Dermis microvascular lymphatic vessel endothelial cell (primary cell): ENCODE results near the gene NOP14. TPM values are rescaled to one million over a fixed set of nuclear protein-coding genes. Genes with fewer than 3 reads are reported as not detected.
"Not testable (repeated sequence)": the region's sequence is repeated elsewhere in the genome, so short reads cannot be mapped to it uniquely, and the experiment has no call there.

Experiments used
- DNase-seq, 2 donors: peaks; one replicate each; pipeline versions ENCODE4 v3.0.0 to v3.0.0-alpha.2; 2010; ENCODE audit warnings: low read depth in 2 of 2
- total RNA-seq: library from RNA; depleted of rRNA; stranded (reverse); fragments of >200 nt; gene quantifications from 2 replicates; pipeline ENCODE4 v1.2.1, GENCODE V29; 2014

Gene NOP14
- total RNA-seq, 1 donor from 2014 or later, result 17.6 TPM

- no peak for DNase-seq
These were observed 20.5 kb downstream of the NOP14 start for GRCh38 chr4:2942532-2943363.

DNA sequence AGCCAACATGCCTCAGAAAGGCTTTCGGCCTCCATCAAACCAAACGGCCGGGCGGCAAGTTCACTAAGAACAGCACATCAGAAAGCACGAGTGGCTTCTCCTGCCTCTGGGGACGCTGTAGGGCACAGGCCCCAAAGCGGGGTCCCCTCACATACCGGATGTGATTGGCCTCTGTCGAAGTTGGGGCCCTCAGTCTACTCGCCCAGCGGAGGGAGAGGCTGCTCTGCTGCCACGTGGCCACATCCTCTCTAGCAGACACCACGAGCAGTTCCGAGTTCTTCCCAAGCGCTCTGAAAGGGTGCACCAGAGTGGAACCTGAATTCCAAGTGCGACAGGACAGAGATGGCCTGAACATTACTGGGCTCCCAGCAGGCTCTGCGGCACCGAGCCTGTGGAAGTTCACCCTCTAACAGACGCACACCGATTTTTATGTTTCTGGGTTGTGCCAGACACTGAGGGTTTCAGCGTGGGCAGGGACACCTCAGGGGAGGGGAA, 21.1 kb downstream of the NOP14 start:
- no peak for DNase-seq

- DNase-seq, result no peak
These were observed 21.8 kb downstream of the NOP14 start for GRCh38 chr4:2941138-2942036.

DNA sequence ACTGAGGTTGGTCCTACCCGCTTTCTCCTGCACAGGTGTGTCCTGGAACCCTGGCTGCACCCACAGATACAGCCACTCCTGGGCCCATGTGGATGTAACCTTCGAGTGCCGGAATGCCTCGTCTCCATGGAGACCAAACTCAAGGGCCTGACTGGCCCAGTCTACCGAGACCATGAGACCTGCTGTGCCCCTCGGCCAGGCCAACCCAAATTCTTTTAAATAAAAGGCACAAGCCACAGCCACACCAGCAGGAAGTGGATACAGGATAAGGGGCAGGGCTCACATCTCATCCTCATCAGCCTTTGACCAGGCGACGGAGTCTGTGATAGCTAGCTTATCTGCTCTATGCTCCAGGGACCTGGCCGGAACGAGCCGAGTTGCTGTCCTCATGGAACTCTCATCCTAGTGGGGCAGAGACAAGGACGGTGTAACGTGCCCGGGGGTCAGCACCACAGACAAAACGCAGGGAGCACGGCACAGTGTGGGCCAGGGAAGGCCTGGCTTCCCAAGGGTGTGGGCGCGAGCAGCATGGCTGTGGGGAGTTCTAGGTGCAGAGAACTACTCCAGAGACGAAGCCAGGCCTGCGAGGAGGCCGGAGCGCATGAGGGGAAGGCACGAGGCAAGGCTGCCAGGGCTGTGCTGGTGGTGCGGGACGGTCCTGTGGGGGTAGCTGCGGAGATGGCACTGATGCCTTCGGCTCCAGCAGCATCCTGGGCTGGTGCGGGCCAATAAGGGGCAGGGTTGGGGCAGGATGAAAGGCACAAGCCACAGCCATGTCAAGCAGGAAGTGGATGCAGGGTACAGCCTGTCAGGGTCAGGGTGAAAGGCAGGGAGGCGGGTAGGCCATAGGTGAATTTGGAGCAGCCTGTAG, 22.7 kb downstream of the NOP14 start:
- no peak for DNase-seq

- DNase-seq, result no peak
These were observed 23.6 kb downstream of the NOP14 start for GRCh38 chr4:2939383-2940243.

GRCh38 chr4:2938906-2939305, 24.3 kb downstream of the NOP14 start:
- no peak for DNase-seq

GRCh38 chr4:2938411-2938810, 24.8 kb downstream of the NOP14 start:
- not testable (repeated sequence) for DNase-seq

GRCh38 chr4:2937986-2938385, 25.2 kb downstream of the NOP14 start:
- no peak for DNase-seq

DNA sequence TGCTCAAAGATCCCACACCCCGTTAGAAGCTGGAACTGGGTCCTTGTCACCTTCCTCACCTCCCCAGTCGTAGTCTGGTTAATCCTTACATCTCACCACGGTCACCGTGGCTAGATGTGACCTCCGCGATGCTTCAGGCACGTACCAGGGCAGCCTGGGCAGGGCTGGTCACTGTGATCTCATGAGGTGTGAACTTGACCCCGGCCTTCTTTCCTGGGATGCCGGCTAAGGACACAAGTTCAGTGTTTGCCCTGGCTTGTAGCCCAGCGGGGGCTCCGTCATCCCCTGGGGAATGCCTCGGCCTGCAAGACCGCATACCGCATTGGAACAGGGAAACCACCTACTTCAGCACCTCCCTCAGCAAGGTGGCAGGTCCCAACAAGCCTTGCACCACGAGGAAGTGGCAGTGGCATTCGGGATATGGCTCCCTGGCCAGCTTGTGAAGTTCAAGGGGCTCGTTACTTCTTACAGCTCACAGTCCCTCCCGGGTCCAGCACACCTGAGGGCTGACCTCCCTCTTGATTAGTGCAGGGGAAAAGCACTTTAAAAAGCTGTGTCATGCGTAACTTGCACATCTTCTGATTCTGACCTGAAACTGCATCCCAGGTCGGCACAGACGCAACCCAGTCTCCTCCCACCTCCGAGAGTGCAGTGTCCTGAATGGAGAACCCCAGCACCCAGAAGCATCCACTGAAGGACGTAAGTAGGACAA, 25.9 kb downstream of the NOP14 start:
- no peak for DNase-seq

- DNase-seq, result no peak
These were observed 26.4 kb downstream of the NOP14 start for GRCh38 chr4:2936773-2937145.

GRCh38 chr4:2935762-2936743, 27.2 kb downstream of the NOP14 start:
- no peak for DNase-seq

DNA sequence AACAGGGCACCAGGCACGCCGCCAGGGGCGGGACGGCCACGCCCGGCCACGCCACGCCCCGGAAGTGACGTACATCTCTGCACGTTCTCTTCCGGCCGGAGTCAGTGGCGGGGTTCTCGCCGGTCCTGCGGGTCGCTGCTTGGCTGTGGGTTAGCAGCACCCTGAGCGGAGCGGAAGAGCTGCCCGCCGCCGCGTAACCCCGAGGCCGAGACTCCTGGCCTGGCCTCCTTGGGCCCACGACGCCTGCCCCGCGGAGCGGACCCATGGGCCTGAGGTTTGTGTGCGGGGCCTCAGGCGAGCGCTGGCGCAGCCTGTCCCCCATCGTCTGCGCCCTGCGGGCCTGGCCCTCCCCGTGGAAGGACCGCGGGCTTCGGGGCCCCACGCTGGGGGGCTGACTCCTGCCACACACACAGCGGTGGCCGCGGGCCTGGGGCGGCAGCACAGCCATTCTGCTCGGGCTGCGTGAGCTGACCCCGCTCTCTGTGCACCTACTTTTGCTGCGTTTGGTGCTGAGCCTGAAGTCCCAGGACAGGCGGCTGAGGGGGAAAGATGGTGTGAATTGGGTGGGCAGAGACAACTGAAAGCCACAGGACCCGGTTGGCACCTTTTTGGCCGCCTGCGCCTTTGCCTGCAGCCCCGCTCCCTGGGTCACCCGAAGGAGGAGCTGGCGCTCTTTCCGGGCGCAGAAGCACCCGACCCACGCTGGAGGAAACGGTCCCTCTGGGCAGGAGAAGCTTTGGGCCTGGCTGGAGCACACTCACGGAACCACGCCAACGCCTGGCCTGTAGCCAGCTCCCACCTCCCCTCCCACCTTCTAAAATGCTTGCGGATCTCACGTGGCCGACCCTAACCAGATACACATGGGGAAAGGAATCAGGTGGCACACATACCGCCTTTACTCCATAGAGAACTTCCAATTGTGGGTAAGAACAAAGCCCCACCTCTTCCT, 28.1 kb downstream of the NOP14 start:
- DNase-seq, result peak; percentile 74 to 90

DNA sequence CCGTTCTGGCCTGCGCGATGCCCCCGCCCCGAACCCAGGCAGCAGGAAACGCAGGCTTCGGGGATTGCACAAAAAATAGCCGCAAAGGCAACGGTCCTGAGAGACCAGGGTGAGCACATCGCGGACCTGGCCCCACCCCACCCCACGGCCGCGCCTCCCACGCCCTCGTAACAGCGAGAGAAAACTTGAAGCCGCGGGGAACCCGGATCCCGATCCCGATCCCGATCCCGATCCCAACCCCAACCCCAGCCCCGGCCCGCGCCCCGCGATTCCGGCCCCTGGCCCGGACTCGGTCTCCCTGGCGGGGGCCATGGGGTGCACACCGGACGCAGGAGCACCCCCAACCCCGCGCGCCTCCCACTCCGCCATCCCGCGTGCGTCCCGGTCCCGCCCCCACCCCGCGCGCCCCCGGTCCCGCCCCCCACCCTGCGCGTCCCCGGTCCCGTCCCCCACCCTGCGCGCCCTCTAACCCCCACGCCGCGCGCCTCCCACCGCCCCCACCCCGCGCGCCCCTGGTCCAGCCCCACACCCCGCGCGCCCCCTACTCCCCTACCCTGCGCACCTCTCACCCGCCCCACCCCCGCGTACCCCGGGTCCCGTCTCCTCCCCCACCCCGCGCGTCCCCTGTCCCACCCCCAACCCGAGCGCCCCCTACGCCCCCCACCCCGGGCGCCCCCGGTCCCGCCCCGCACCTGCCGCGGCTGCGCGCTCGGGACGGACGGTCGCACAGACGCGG, 29.0 kb downstream of the NOP14 start:
- DNase-seq, result peak in 1 of 2 donors; percentile 35

DNA sequence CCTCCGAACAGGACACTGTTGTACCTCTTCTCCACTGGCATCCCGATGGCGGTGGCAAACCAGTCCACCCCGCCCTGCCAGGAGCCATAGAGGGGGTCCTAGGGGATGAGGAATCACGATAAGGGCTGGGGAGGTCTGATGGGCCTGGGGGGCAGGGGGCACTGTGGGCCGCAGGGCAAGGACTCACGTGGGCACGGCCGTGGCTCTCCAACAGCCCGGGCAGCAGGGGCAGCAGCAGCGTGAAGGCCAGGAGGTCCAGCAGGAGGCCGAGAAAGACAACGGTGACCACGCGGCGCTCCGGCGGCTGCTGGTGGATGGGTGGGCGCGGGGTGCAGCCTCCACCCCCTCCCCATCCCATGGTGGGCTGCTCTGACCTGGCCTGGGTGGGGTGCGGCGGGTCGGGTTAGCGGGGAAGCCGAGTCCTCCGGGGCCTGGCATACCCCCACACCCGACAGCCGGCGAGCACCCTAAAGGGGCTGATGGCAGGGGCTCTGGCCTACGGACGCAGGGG, 29.6 kb downstream of the NOP14 start:
- DNase-seq, result no peak

DNA sequence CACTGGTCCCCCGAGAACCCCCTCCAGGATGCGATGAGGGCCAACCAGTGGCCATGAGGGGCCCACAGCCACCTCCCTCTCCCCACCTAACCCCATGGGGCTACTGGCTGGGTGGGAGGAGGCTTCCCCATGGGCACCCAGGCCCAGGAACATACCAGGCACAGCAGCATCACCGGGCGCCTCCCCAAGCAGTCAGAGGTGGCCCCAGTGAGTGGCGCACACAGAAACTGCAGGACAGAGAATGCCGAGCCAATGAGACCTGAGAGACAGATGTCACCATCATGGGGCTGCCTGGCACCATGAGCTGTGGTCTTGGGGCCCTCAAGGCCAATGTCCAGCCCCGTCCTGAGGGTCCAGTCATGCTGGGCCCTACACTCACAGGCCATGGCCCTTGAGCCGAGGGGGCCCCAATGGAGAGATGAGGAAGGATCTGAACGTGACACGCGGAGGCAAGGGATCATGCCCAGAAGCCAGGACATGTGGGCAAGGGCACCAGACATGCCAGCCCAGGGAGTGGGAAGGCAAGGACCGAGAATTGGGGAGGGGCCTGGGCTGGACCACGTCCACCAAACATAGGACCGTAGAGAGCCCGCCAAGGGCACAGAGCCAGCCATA, 30.1 kb downstream of the NOP14 start:
- DNase-seq, result no peak

DNA sequence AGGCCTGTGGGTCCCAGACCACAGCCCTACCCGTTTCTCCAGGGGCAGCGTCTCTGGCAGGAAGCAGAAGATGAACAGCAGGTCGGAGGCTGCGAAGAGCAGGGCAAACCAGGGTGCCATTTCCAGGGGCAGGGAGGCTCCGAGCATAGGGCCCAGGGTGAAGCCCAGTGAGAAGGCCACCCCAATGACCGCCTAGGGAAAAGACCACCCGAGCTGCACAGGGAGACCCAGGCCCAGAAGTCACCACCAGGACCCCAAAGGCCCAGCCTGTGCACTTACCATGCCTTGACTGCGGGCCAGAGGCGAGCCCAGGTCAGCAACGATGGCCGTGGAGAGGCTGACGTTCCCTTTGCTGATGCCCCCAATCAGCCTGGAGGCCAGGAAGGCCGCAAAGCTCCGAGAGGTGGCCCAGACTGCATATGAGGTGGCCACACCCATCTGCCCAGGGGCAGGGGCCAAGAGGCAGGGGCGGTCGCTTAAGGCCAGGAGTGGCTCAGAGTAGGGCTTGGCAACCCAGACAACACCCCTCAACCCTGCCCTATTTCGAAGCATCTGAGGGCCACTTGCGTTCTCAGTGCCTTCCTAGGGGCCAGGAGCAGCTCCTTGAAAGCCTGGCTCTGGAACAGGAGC, 30.8 kb downstream of the NOP14 start:
- no peak for DNase-seq
